Kidney (tissue), 14 donors: Measurements from ENCODE around the gene GPER1. TPM values are rescaled to one million over a fixed set of nuclear protein-coding genes. Genes with fewer than 3 reads are reported as not detected.

ENCODE experiments used
- DNase-seq, 5 donors: peaks; one replicate each; pipeline ENCODE4 v3.0.0-alpha.2; 2013 to 2020
- FAIRE-seq: peaks from 2 replicates; lab custom pipeline; 2012; peaks lifted over from hg19 to GRCh38; lab: Jason Lieb, UNC
- H3K27ac ChIP-seq, 2 donors: one replicate each; pipeline ENCODE4 v1.7.0; 2013; ENCODE audit warnings: low read depth in 2 of 2, low read length in 2 of 2, inconsistent platforms in 1 of 2
- H3K27me3 ChIP-seq: one replicate; pipeline ENCODE4 v1.7.1; 2013; ENCODE audit warnings: low read length, inconsistent platforms; ENCODE audit not compliant: control insufficient read depth, insufficient read depth
- H3K36me3 ChIP-seq, 3 donors: one replicate each; pipeline versions ENCODE4 v1.7.0 to v1.7.1; 2013; ENCODE audit warnings: low read length in 3 of 3, control low read depth in 1 of 3, inconsistent platforms in 1 of 3; ENCODE audit not compliant: insufficient read depth in 3 of 3, control insufficient read depth in 2 of 3
- H3K4me1 ChIP-seq, 3 donors: one replicate each; pipeline versions ENCODE4 v1.7.0 to v1.7.1; 2013; ENCODE audit warnings: low read length in 3 of 3, inconsistent platforms in 1 of 3, low read depth in 1 of 3; ENCODE audit not compliant: control insufficient read depth in 2 of 3, insufficient read depth in 2 of 3
- H3K4me3 ChIP-seq, 3 donors: one replicate each; pipeline versions ENCODE4 v1.7.0 to v1.8.1; 2013; ENCODE audit warnings: low read length in 3 of 3, control low read depth in 1 of 3, inconsistent platforms in 1 of 3
- H3K9ac ChIP-seq, 3 donors: one replicate each; pipeline versions ENCODE4 v1.7.0 to v1.7.1; 2013; ENCODE audit warnings: low read length in 3 of 3, control low read depth in 1 of 3, inconsistent platforms in 1 of 3
- H3K9me3 ChIP-seq, 3 donors: one replicate each; pipeline versions ENCODE4 v1.7.0 to v1.7.1; 2013; ENCODE audit warnings: low read length in 3 of 3, control low read depth in 1 of 3, inconsistent platforms in 1 of 3; ENCODE audit not compliant: control insufficient read depth in 2 of 3, insufficient read depth in 1 of 3
- CTCF ChIP-seq: IDR thresholded peaks from 3 replicates; pipeline ENCODE4 v1.5.1; 2012; ENCODE audit warnings: mild to moderate bottlenecking, moderate library complexity, borderline replicate concordance; ENCODE audit not compliant: insufficient read depth; ENCODE audit errors: extremely low read depth
- intact Hi-C: fragments of 100-400 bp; cut with DNase I; formaldehyde crosslinking; loops from one replicate; pipeline ENCODE4 v1.11.1; 2022
- polyA plus RNA-seq: library from polyadenylated mRNA; stranded (reverse); fragments of 350-450 nt; fragmentation: Illumina TruSeq; extraction: RNeasy Lipid Tissue Mini Kit (QIAGEN cat#74804); gene quantifications from one replicate; pipeline ENCODE4 v1.2.3, GENCODE V29; 2014; ENCODE audit warnings: low read depth, low replicate concordance; ENCODE audit not compliant: insufficient read depth
- total RNA-seq: library from RNA; stranded (reverse); fragmentation: NEBNext Ultra II Directional; extraction: Animal tissue kit (Norgen Biotek cat#: 25700); gene quantifications from one replicate; pipeline ENCODE4 v1.2.1, GENCODE V29; 2021
- donor health status: control.
- donor health status: control.
- donor health status: control.
- donor health status: control.
- donor health status: control.
- donor health status: DM: yes; HTN: yes; CAD: no.
- donor health status: Normal renal cell carcinoma (clear cell type).

The GPER1 gene
- total and polyA plus RNA-seq, 2 donors from 2014 or later: 4.8 to 5.2 TPM

- Histone ChIP-seq H3K4me1 (peaks cover 2 to 32% (median 24%) of the 10 kb centered on the region in 3 donors), H3K27ac (peak overlapping the region; percentile 4 to 30)
These were observed 6.1 kb downstream of the GPER1 start for GRCh38 chr7:1093916-1094508.

GRCh38 chr7:1094870-1095269, 7.0 kb downstream of the GPER1 start:
- intact Hi-C loops: no loop called here
- no peak overlapping the region for H3K9ac ChIP-seq
- H3K4me1 ChIP-seq: peaks cover 2 to 32% (median 27%) of the 10 kb centered on the region in 3 donors
- H3K9me3 ChIP-seq: no peaks in the 10 kb centered on the region
- no peak for DNase-seq
- H3K27me3 ChIP-seq: no peaks in the 10 kb centered on the region
- no peak for TF ChIP-seq CTCF
- H3K4me3 ChIP-seq: no peak overlapping the region
- H3K36me3 ChIP-seq: peaks cover 0 to 4% (median 0%) of the 10 kb centered on the region in 3 donors
- no peak overlapping the region for H3K27ac ChIP-seq
- no peak for FAIRE-seq

More at GRCh38 chr7:1093916-1094508, 6.1 kb downstream of the GPER1 start:
- FAIRE-seq (no peak), DNase-seq (peak in 2 of 5 donors; percentile 46 to 74)
- H3K9ac ChIP-seq: no peak overlapping the region
- intact Hi-C loops: no loop called here
- no peak for TF ChIP-seq CTCF
- no peak overlapping the region for H3K4me3 ChIP-seq
- H3K27me3 ChIP-seq: no peaks in the 10 kb centered on the region
- H3K9me3 ChIP-seq: no peaks in the 10 kb centered on the region
- no peaks in the 10 kb centered on the region for H3K36me3 ChIP-seq

- peak overlapping the region in 1 of 3 donors; percentile 22 for H3K4me3 ChIP-seq
- no peaks in the 10 kb centered on the region for H3K27me3 ChIP-seq
- FAIRE-seq (no peak), DNase-seq (peak in 3 of 5 donors; percentile 57 to 68 (median 64))
- TF ChIP-seq CTCF: no peak
- no peaks in the 10 kb centered on the region for H3K9me3 ChIP-seq
- no peak overlapping the region for H3K9ac ChIP-seq
- H3K27ac ChIP-seq: no peak overlapping the region
- intact Hi-C loops: no loop called here
- H3K36me3 ChIP-seq: peaks cover 0 to 4% (median 0%) of the 10 kb centered on the region in 3 donors
- peaks cover 2 to 32% (median 32%) of the 10 kb centered on the region in 3 donors for H3K4me1 ChIP-seq
These were observed 7.8 kb downstream of the GPER1 start for GRCh38 chr7:1095621-1096155.
